ENCODE data around the gene C4BPB. TPM values are rescaled to one million over a fixed set of nuclear protein-coding genes. Genes with fewer than 3 reads are reported as not detected.

Gene C4BPB
- total RNA-seq, 1 experiment from 2014 or later = not detected

GRCh38 chr1:207049054-207049453 lies 39.6 kb upstream of the C4BPB start:
- Histone ChIP-seq H2BK12ac (ENCODE audit: insufficient read length, low read depth, low read length) (no peak overlapping the region), H3T11ph (ENCODE audit: low read length) (no peak overlapping the region), H3K79me2 (ENCODE audit: insufficient read depth, low read length) (peaks cover 10% of the 10 kb centered on the region; the same call in 1 of the 2 replicates), H3K23me2 (ENCODE audit: insufficient read length, low read depth, low read length, poor library complexity, severe bottlenecking) (peaks cover 11% of the 10 kb centered on the region), H3K14ac (ENCODE audit: insufficient read depth, low read length) (no peak overlapping the region), H3K27ac (ENCODE audit: insufficient read length, low read depth, low read length) (no peak overlapping the region), H4K91ac (ENCODE audit: insufficient read length, low read depth, low read length) (no peak overlapping the region), H2AFZ (ENCODE audit: low read length) (no peak overlapping the region), H3K4me2 (ENCODE audit: insufficient read depth, insufficient read length, low read length) (no peak overlapping the region), H4K5ac (ENCODE audit: insufficient read length, low read depth, low read length) (no peak overlapping the region), H2BK20ac (ENCODE audit: low read depth, low read length, poor library complexity, severe bottlenecking) (no peak overlapping the region), H3K9me3 (ENCODE audit: control insufficient read depth, low read depth, low read length) (no peaks in the 10 kb centered on the region), H3K4ac (ENCODE audit: low read depth, low read length) (no peak overlapping the region), H4K8ac (replicated peaks; ENCODE audit: insufficient read length, low read depth, low read length) (no peak overlapping the region), H3K56ac (ENCODE audit: insufficient read length, low read depth, low read length) (no peak overlapping the region), H3K23ac (ENCODE audit: insufficient read length, low read depth, low read length) (no peak overlapping the region), H2BK5ac (ENCODE audit: insufficient read length, low read length) (no peak overlapping the region), H3K79me1 (ENCODE audit: insufficient read depth, low read depth, low read length, poor library complexity, severe bottlenecking) (no peaks in the 10 kb centered on the region), H2BK120ac (ENCODE audit: low read depth, low read length, poor library complexity, severe bottlenecking) (no peak overlapping the region), H2AK5ac (ENCODE audit: insufficient read length, low read length) (no peak overlapping the region), H4K20me1 (ENCODE audit: control insufficient read depth, insufficient read depth, insufficient read length) (no peaks in the 10 kb centered on the region), H2BK15ac (ENCODE audit: low read depth, low read length) (no peak overlapping the region), H3K18ac (ENCODE audit: insufficient read length, low read depth, low read length) (no peak overlapping the region), H3K9ac (ENCODE audit: extremely low read depth, insufficient read length, low read length) (no peak overlapping the region), H3K27me3 (ENCODE audit: insufficient read depth, low read length) (no peaks in the 10 kb centered on the region), H3K4me1 (ENCODE audit: insufficient read depth, low read length) (peaks cover 3% of the 10 kb centered on the region; the same call in 1 of the 2 replicates)
- peak overlapping the region; percentile 99 to 100; a peak in 3 of 5 replicates for H3K4me3 Mint-ChIP-seq
- H3K4me1 Mint-ChIP-seq = peaks cover 40 to 44% of the 10 kb centered on the region in 2 experiments
- 0 out of 7 replicates have a peak overlapping the region, but pooled peaks of 1 of the 3 experiments have one; percentile 31 for H3K27ac Mint-ChIP-seq
- no CpG with 5 or more reads among the region's 4 CpGs for WGBS (ENCODE audit: extremely low coverage, insufficient read length, low lambda C conversion rate)
- no peak for DNase-seq
- H3K36me3 Mint-ChIP-seq (ENCODE audit: insufficient read depth in 1 of 3, low read depth in 3 of 3) = peaks cover 13 to 28% (median 20%) of the 10 kb centered on the region in 3 experiments; a peak in 6 of 7 replicates
- no peak for TF ChIP-seq CTCF (conservative IDR thresholded peaks at IDR 0.05)
- H3K9me3 Mint-ChIP-seq = no peaks in the 10 kb centered on the region; a peak in 1 of 5 replicates
- peaks cover 1% of the 10 kb centered on the region for H3K27me3 Mint-ChIP-seq (ENCODE audit: low read depth)
